Left colon (tissue), 2 donors: ENCODE measurements around the gene MSL3B.

ENCODE experiments used
- ATAC-seq: fragments of 200-7000 bp; cut with Tn5 transposase; one replicate; pipeline ENCODE4 v1.9.1; 2020; ENCODE audit warnings: mild to moderate bottlenecking, moderate library complexity
- DNase-seq, 2 donors: peaks; one replicate each; pipeline ENCODE4 v3.0.0-alpha.2; 2020
- intact Hi-C, 2 donors: fragments of 100-400 bp; cut with DNase I in 1 of 2; cut with micrococcal nuclease in 1 of 2; formaldehyde crosslinking; loops; one replicate each; pipeline versions ENCODE4 v1.11.2 to v1.14.0; 2022; cut with DNase I, micrococcal nuclease
- donor health status: DM: no; HTN: no; CAD: no.
- donor health status: DM: yes; HTN: yes; CAD: no.

MSL3B gene

DNA sequence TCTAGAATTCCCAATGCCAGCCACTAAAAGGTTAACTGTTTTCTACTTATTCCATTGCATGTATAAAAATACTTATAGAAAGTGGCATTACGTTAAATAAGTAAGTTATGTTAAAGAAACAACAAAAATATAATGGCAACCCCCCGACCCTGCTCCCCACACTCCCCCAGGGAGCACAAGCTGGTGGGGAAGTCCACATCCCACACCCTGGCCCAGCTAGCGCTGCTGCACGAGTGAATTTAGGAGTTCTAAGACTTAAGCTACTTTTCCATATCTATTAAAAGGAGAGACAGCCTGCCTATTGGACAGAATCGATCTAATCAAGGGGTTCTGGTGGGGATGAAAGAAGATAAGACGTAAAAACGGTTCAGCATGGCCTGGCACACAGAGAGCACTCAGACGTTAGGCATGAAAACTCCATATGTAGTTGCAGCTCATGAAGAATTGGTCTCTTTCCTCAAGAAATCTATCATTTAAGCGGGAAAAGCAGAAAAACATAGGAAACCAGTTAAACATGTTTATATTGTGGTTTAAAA is 30.4 kb downstream of the MSL3B start:
- intact Hi-C loops, result no loop called here
- no peak for DNase-seq
- no peak for ATAC-seq

DNA sequence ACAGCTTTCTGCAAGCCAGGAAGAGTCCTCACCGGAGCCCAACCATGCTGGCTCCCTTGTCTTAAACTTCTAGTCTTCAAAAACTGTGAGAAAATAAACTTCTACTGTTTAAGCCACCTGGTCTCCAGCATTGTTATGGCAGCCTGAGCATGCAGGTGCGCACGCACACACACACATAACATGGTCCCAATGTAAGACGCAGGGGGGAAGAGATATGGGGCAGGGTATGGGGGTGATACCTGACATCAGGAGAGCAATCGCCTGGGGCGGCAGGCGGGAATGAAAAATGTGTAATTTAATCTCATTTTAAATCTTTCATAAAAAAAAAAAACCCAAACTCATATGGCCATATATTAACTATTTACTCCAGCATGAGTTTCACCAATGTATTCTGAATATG is 31.8 kb downstream of the MSL3B start:
- ATAC-seq, result no peak
- intact Hi-C loops, result no loop called here
- DNase-seq, result no peak

DNA sequence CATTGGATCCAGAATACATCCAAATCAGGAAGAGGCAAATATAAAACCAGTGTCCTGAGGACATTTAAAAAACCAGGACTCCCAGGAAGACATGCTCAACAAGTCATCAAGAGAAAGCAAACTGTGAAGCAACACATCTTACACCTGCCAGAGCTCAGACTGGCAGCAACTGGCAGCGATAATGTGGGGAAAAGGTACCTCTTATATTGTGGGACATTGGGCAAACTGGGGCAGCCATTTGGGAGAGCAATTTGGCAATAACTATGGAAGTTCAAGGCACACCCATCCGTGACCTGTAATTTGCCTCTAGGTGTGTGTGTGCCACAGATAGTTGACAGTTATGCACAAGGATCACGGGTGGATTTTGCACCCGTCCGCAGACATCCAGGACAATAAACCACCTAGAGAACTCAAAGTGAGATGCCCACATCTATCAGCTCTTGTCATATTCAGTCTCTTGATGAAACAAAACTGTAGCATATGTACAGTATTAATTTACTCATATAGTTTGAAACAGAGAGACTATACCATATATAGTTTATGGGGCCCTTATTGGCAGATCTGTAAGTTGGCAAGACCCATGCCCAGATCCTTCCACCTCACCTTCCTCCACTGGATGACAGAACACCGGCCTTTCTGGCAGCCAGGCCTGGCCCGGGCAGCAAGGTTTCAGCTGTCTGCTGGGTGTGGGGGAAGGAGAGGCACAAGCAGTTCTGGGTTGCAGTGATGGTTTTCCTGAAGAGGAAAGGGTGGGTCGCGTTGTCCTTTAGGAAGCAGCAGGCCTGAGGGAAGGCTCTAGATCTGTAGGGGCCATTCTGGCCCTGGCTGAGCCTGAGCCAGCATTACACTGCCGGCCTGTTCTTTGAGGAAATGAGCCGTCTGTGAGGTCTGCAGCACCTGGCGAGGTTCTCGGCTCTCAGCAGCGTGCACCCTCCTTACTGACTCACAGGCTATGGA is 32.7 kb downstream of the MSL3B start:
- peak; percentile 35 for ATAC-seq
- DNase-seq, result no peak
- intact Hi-C loops, result no loop called here

- intact Hi-C loops, result no loop called here
- no peak for DNase-seq
- no peak for ATAC-seq
These were observed 34.8 kb downstream of the MSL3B start for GRCh38 chr2:233833345-233833744.

DNA sequence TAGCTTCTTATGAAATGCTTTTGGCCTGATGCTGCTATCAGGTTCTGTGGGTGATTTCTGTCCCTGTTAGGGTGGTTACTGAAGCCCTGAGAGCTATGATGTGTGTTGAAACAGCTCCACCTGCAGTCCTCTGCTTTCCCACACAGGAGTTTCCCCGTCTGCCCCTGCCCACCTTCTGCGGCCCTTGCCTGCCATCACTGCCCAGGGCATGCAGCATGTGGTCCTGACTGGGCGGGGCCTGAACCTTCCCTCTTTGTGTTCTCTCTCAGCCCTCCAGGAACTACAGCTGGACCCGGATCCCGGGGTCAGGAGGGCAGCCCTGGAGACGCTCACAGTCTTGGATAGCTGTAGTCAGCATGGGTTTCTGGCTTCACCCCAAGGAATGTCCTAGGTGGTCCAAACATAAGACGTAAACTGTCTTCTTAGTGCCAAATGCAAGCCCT is 35.3 kb downstream of the MSL3B start:
- ATAC-seq (peak; percentile 88), DNase-seq (peak in 1 of 2 donors; percentile 30)
- intact Hi-C loops, result no loop called here

DNA sequence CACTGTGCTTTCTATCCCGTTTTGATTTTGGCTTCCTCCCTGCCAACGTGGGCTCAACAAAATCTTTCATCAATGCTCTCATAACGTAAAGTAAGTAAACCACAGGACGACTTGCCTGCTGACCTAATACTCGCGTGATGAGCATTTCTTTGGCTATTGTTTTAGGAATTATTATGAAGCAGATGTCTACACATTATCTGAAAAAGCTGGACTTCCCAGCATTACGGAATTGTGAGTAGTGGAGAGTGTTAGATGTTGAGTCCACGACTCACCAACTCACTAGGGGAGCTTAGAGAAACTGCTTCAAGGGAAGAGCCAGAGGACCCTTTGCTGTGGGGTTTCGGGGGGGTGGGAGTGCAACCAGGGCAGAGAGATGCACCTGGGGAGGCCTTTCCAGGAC is 35.8 kb downstream of the MSL3B start:
- intact Hi-C loops, result no loop called here
- ATAC-seq, result no peak

DNA sequence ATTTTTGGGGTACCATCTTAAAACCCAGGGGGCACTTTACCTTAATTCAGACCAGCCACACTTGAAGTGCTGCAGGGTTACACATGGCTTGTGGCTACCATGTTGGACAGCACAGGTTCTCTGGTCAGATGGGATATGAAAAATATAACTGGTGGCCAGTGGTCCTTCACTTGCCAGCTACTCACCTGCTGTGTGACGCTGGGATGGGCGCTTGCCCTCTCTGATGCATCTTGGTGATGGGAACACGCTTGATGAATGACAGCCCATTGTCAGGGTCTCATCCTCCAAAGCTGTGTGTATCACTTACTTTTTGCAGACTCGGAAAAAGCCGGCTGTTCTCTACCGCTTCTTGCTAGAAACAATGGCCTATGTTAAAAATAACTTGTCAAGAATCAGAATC is 36.3 kb downstream of the MSL3B start:
- no peak for ATAC-seq
- intact Hi-C loops, result no loop called here

More for the DNA sequence above, 35.8 kb downstream of the MSL3B start:
- DNase-seq, result no peak

DNA sequence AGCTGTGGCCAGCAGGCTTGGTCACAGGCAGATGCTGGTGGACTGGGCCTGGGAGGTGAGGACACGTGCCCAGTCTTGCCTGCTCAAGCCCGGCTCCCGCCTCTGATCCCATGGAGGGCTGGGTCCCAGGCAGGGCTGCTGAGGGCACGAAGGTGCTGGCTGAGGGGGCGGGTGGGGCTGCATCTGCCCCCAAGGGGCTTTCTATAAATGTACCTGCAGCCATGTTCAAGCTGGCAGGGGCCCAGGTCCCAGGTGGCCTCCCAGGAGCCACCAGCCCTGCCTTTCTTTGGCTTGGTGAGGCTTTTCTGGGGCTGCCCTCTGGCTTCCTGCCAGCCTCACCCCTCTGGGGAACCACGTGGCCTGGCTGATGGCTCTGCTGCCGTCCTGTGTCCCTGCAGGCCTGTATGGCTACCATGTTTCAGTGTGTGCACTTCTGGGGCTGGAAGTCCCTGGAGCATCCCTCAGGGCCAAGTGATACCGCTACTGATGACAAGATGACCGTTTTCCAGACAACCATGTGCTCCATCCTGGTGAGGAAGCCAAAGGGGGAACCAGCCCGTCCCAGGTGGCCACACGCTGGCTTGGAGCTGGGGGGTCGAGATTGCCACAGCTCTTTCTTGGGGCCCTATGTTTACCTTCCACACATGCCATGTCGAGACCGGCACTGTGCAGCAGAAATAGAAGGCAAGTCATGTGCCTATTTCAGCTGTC is 37.0 kb downstream of the MSL3B start:
- intact Hi-C loops, result no loop called here
- no peak for ATAC-seq
- DNase-seq, result no peak

More for the DNA sequence above, 36.3 kb downstream of the MSL3B start:
- no peak for DNase-seq

GRCh38 chr2:233830111-233830802 is 37.9 kb downstream of the MSL3B start:
- no peak for ATAC-seq

GRCh38 chr2:233829193-233830110 is 38.7 kb downstream of the MSL3B start:
- ATAC-seq (no peak), DNase-seq (no peak)
- intact Hi-C loops, result no loop called here

More at GRCh38 chr2:233830111-233830802, 37.9 kb downstream of the MSL3B start:
- intact Hi-C loops, result no loop called here
- no peak for DNase-seq

DNA sequence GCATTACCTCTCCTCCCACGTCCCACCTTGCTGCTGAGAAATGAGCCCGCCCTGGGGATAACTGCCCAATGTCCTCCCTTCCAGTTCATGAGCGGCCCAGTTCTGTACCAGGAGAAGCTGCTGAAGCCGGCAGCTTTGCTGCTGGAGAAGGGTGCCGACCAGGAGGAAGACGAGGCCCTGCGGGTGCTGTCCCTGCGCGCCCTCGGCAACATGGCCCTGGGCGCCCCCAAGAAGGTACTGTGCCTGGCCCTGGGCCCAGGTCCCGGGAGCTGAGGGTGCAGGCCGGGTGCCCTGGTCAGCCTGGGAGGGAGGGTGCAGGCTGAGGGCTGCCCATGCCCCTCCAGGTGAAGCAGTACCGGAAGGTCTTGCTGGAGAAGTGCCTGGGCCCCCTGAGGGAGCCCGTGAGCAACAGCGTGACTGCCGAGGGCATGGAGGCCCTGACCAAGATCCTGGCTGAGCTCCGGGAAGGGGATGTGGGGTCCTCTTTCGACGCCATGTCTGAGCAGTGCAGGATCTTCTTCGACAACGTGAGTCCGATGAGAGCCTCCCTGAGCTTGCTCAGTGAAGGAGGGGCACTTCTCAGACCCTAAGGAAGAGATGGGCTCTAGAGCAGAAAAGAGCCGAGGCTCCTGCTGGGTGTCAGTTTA is 39.5 kb downstream of the MSL3B start:
- DNase-seq, result no peak
- intact Hi-C loops, result no loop called here
- no peak for ATAC-seq

DNA sequence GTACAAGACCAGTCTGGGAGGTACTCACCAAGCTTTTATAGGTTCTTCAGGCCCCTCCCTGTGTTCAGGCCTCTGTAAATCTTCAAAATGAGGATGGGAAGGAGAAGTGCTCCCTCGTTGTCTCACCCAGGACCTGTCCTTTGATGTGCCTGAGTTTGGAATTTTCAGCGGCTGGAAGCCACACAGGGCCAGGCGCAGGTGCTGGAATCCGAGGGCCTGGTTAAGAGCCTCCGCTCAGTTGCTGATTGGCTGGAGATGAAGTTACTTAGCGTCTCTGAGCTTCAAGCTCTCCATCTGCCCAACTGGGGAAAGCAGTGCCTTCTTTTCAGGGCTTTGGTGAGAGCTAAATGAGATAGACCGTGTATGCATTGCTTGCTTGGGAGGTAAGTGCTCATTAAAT is 43.8 kb downstream of the MSL3B start:
- DNase-seq (no peak), ATAC-seq (no peak)
- intact Hi-C loops, result no loop called here

- DNase-seq (no peak), ATAC-seq (no peak)
- intact Hi-C loops, result no loop called here
These were observed 44.5 kb downstream of the MSL3B start for GRCh38 chr2:233823731-233824121.

- intact Hi-C loops, result no loop called here
- no peak for DNase-seq
- peak; percentile 39 for ATAC-seq
These were observed 45.1 kb downstream of the MSL3B start for GRCh38 chr2:233822781-233823730.

GRCh38 chr2:233822101-233822771 is 46.0 kb downstream of the MSL3B start:
- ATAC-seq (no peak), DNase-seq (no peak)
- intact Hi-C loops, result no loop called here

DNA sequence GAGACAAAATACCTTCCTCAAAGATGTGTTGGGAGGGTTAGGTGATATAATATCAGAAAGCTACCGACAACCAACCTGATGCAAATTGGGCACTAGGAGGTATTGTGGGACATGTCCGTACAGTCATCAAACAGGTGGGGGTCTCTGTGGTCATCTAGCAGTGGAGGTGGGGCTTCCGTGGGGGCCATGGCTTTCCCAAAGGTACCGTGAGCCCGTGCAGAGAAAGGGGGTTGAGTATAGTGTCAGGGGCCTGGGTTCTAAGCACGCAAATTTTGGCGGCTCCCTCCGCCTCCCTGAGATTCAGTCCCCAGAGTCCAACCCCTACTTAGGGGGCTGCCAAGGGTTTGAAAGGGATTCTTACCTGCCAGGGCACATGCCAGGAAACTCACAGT is 46.5 kb downstream of the MSL3B start:
- no peak for ATAC-seq
- DNase-seq, result no peak
- intact Hi-C loops, result no loop called here
